ENCODE data around the gene CDK3. TPM values are rescaled to one million over a fixed set of nuclear protein-coding genes. Genes with fewer than 3 reads are reported as not detected.
"Not testable (repeated sequence)": the region's sequence is repeated elsewhere in the genome, so short reads cannot be mapped to it uniquely, and the experiment has no call there.

The CDK3 gene
- total RNA-seq, 5 donors from 2014 or later (not counting 1 experiment from before 2014, with no cell fraction given), result 7.5 to 12.1 (median 9.0) TPM

GRCh38 chr17:76034428-76035350, 34.0 kb downstream of the CDK3 start:
- Mint-ChIP-seq H3K36me3 (peaks cover 12% of the 10 kb centered on the region), H3K4me3 (no peak overlapping the region), H3K9me3 (no peaks in the 10 kb centered on the region), H3K27me3 (no peaks in the 10 kb centered on the region), H3K27ac (no peak overlapping the region), H3K4me1 (peaks cover 9 to 18% (median 11%) of the 10 kb centered on the region in 3 donors)
- no peak overlapping the region for H3K4me3 ChIP-seq (ENCODE audit: control insufficient read depth in 1 of 2, extremely low read depth in 1 of 2, low read length in 1 of 2)
- DNase-seq, result no peak
- ChIA-PET CTCF (interaction anchor here in 1 of 2 donors (1.0 kb wide), 1 partner anchor 203 kb away, joined by 3 read pairs; no protein-coding TSS in a partner anchor), POLR2A (no interaction called here)
- no peaks in the 10 kb centered on the region for H3K27me3 ChIP-seq (replicated peaks in 1 of 2; ENCODE audit: control insufficient read depth in 2 of 2, extremely low read depth in 1 of 2, insufficient read depth in 2 of 2, low read length in 1 of 2)
- H3K36me3 ChIP-seq (ENCODE audit: control insufficient read depth in 2 of 2, extremely low read depth in 1 of 2, insufficient read depth in 1 of 2, low read length in 1 of 2), result peaks cover 0 to 15% of the 10 kb centered on the region in 2 donors
- ATAC-seq (replicated peaks in 1 of 4), result no peak
- no peaks in the 10 kb centered on the region for H3K9me3 ChIP-seq
- 89% methylated on average over 8 of the region's 13 CpGs for WGBS (ENCODE audit: insufficient coverage)
- peaks cover 2 to 18% of the 10 kb centered on the region in 2 experiments for H3K4me1 ChIP-seq (ENCODE audit: control insufficient read depth in 1 of 2, extremely low read depth in 1 of 2, insufficient read depth in 2 of 2, low read length in 2 of 2)
- no peak overlapping the region for H3K27ac ChIP-seq (ENCODE audit: low read length)

GRCh38 chr17:76036497-76037261, 36.0 kb downstream of the CDK3 start:
- H3K27me3 ChIP-seq (replicated peaks in 1 of 2; ENCODE audit: control insufficient read depth in 2 of 2, extremely low read depth in 1 of 2, insufficient read depth in 2 of 2, low read length in 1 of 2), result no peaks in the 10 kb centered on the region
- POLR2A ChIA-PET, result no interaction called here
- peaks cover 0 to 3% of the 10 kb centered on the region in 2 experiments for H3K4me1 ChIP-seq (ENCODE audit: control insufficient read depth in 1 of 2, extremely low read depth in 1 of 2, insufficient read depth in 2 of 2, low read length in 2 of 2)
- Mint-ChIP-seq H3K27ac (peak overlapping the region in 1 of 2 donors; percentile 1), H3K4me1 (peaks cover 2 to 14% (median 5%) of the 10 kb centered on the region in 3 donors), H3K36me3 (peaks cover 26% of the 10 kb centered on the region), H3K27me3 (no peaks in the 10 kb centered on the region), H3K4me3 (no peak overlapping the region), H3K9me3 (no peaks in the 10 kb centered on the region)
- no peak overlapping the region for H3K4me3 ChIP-seq (ENCODE audit: control insufficient read depth in 1 of 2, extremely low read depth in 1 of 2, low read length in 1 of 2)
- 97% methylated on average over 19 of the region's 22 CpGs for WGBS (ENCODE audit: insufficient coverage)
- CTCF ChIA-PET, result no interaction called here
- H3K27ac ChIP-seq (ENCODE audit: low read length), result no peak overlapping the region
- ATAC-seq (replicated peaks in 1 of 4) (peak in 1 of 4 experiments; percentile 28), DNase-seq (no peak)
- no peaks in the 10 kb centered on the region for H3K9me3 ChIP-seq
- peaks cover 10 to 35% of the 10 kb centered on the region in 2 donors for H3K36me3 ChIP-seq (ENCODE audit: control insufficient read depth in 2 of 2, extremely low read depth in 1 of 2, insufficient read depth in 1 of 2, low read length in 1 of 2)

GRCh38 chr17:76038050-76038449, 37.4 kb downstream of the CDK3 start:
- peak overlapping the region; percentile 6 to 69 for H3K27ac Mint-ChIP-seq
- no peak overlapping the region for H3K4me3 Mint-ChIP-seq
- ChIA-PET POLR2A (interaction anchor here in 1 of 2 donors (0.6 kb wide), 1 partner anchor 338 kb away, joined by 4 read pairs; no protein-coding TSS in a partner anchor), CTCF (no interaction called here)
- DNase-seq, result no peak
- peaks cover 2 to 14% (median 5%) of the 10 kb centered on the region in 3 donors for H3K4me1 Mint-ChIP-seq
- H3K27me3 Mint-ChIP-seq, result no peaks in the 10 kb centered on the region
- Histone ChIP-seq H3K9me3 (no peaks in the 10 kb centered on the region), H3K27me3 (replicated peaks in 1 of 2; ENCODE audit: control insufficient read depth in 2 of 2, extremely low read depth in 1 of 2, insufficient read depth in 2 of 2, low read length in 1 of 2) (no peaks in the 10 kb centered on the region), H3K27ac (ENCODE audit: low read length) (no peak overlapping the region), H3K4me3 (ENCODE audit: control insufficient read depth in 1 of 2, extremely low read depth in 1 of 2, low read length in 1 of 2) (no peak overlapping the region), H3K36me3 (ENCODE audit: control insufficient read depth in 2 of 2, extremely low read depth in 1 of 2, insufficient read depth in 1 of 2, low read length in 1 of 2) (peaks cover 16 to 45% of the 10 kb centered on the region in 2 donors), H3K4me1 (ENCODE audit: control insufficient read depth in 1 of 2, extremely low read depth in 1 of 2, insufficient read depth in 2 of 2, low read length in 2 of 2) (no peaks in the 10 kb centered on the region)
- no peaks in the 10 kb centered on the region for H3K9me3 Mint-ChIP-seq
- ATAC-seq (replicated peaks in 1 of 4), result no peak
- H3K36me3 Mint-ChIP-seq, result peaks cover 28% of the 10 kb centered on the region
- 89% methylated on average over 3 of the region's 3 CpGs for WGBS (ENCODE audit: insufficient coverage)

- peaks cover 25 to 56% of the 10 kb centered on the region in 2 donors for H3K36me3 ChIP-seq (ENCODE audit: control insufficient read depth in 2 of 2, extremely low read depth in 1 of 2, insufficient read depth in 1 of 2, low read length in 1 of 2)
- H3K4me1 Mint-ChIP-seq, result peaks cover 2 to 9% (median 5%) of the 10 kb centered on the region in 3 donors
Measured at GRCh38 chr17:76039121-76039520, 38.5 kb downstream of the CDK3 start.

GRCh38 chr17:76040376-76040775, 39.7 kb downstream of the CDK3 start:
- Mint-ChIP-seq H3K4me1 (peaks cover 0 to 2% (median 2%) of the 10 kb centered on the region in 3 donors), H3K36me3 (peaks cover 50% of the 10 kb centered on the region), H3K4me3 (no peak overlapping the region), H3K27me3 (no peaks in the 10 kb centered on the region), H3K27ac (no peak overlapping the region), H3K9me3 (no peaks in the 10 kb centered on the region)
- Histone ChIP-seq H3K4me3 (ENCODE audit: control insufficient read depth in 1 of 2, extremely low read depth in 1 of 2, low read length in 1 of 2) (no peak overlapping the region), H3K9me3 (no peaks in the 10 kb centered on the region), H3K27ac (ENCODE audit: low read length) (no peak overlapping the region), H3K27me3 (replicated peaks in 1 of 2; ENCODE audit: control insufficient read depth in 2 of 2, extremely low read depth in 1 of 2, insufficient read depth in 2 of 2, low read length in 1 of 2) (no peaks in the 10 kb centered on the region), H3K4me1 (ENCODE audit: control insufficient read depth in 1 of 2, extremely low read depth in 1 of 2, insufficient read depth in 2 of 2, low read length in 2 of 2) (no peaks in the 10 kb centered on the region), H3K36me3 (ENCODE audit: control insufficient read depth in 2 of 2, extremely low read depth in 1 of 2, insufficient read depth in 1 of 2, low read length in 1 of 2) (peaks cover 32 to 67% of the 10 kb centered on the region in 2 donors)
- CTCF ChIA-PET, result interaction anchor here in 1 of 2 donors (0.6 kb wide), 1 partner anchor 737 kb away, joined by 4 read pairs; no protein-coding TSS in a partner anchor
- POLR2A ChIA-PET, result no interaction called here
- ATAC-seq (replicated peaks in 1 of 4) (no peak), DNase-seq (no peak)
- 83% methylated on average over 2 of the region's 6 CpGs for WGBS (ENCODE audit: insufficient coverage)

More at GRCh38 chr17:76039121-76039520, 38.5 kb downstream of the CDK3 start:
- ChIA-PET POLR2A (no interaction called here), CTCF (no interaction called here)
- Histone ChIP-seq H3K4me1 (ENCODE audit: control insufficient read depth in 1 of 2, extremely low read depth in 1 of 2, insufficient read depth in 2 of 2, low read length in 2 of 2) (no peaks in the 10 kb centered on the region), H3K4me3 (ENCODE audit: control insufficient read depth in 1 of 2, extremely low read depth in 1 of 2, low read length in 1 of 2) (no peak overlapping the region), H3K27me3 (replicated peaks in 1 of 2; ENCODE audit: control insufficient read depth in 2 of 2, extremely low read depth in 1 of 2, insufficient read depth in 2 of 2, low read length in 1 of 2) (no peaks in the 10 kb centered on the region), H3K27ac (ENCODE audit: low read length) (no peak overlapping the region), H3K9me3 (no peaks in the 10 kb centered on the region)
- Mint-ChIP-seq H3K27me3 (no peaks in the 10 kb centered on the region), H3K9me3 (no peaks in the 10 kb centered on the region), H3K36me3 (peaks cover 39% of the 10 kb centered on the region), H3K27ac (no peak overlapping the region), H3K4me3 (no peak overlapping the region)
- DNase-seq, result no peak
- 94% methylated on average over 6 of the region's 6 CpGs for WGBS (ENCODE audit: insufficient coverage)
- no peak for ATAC-seq (replicated peaks in 1 of 4)

GRCh38 chr17:76042868-76043267, 42.2 kb downstream of the CDK3 start:
- H3K36me3 Mint-ChIP-seq, result peaks cover 62% of the 10 kb centered on the region
- POLR2A ChIA-PET, result interaction anchor here in 1 of 2 donors (0.6 kb wide), 2 partner anchors 22 to 683 kb away, joined by 4 to 5 read pairs; no protein-coding TSS in a partner anchor
- H3K9me3 ChIP-seq; H3K4me1 Mint-ChIP-seq; H3K4me3 Mint-ChIP-seq; H3K9me3 Mint-ChIP-seq; H3K4me1 ChIP-seq (ENCODE audit: control insufficient read depth in 1 of 2, extremely low read depth in 1 of 2, insufficient read depth in 2 of 2, low read length in 2 of 2); H3K27me3 Mint-ChIP-seq; ATAC-seq (replicated peaks in 1 of 4); H3K27me3 ChIP-seq (replicated peaks in 1 of 2; ENCODE audit: control insufficient read depth in 2 of 2, extremely low read depth in 1 of 2, insufficient read depth in 2 of 2, low read length in 1 of 2); H3K27ac ChIP-seq (ENCODE audit: low read length); H3K27ac Mint-ChIP-seq; DNase-seq; H3K4me3 ChIP-seq (ENCODE audit: control insufficient read depth in 1 of 2, extremely low read depth in 1 of 2, low read length in 1 of 2): not testable (repeated sequence)
- H3K36me3 ChIP-seq (ENCODE audit: control insufficient read depth in 2 of 2, extremely low read depth in 1 of 2, insufficient read depth in 1 of 2, low read length in 1 of 2), result peaks cover 37 to 89% of the 10 kb centered on the region in 2 donors
- CTCF ChIA-PET, result interaction anchor here in 1 of 2 donors (0.7 kb wide), 1 partner anchor 61 kb away, joined by 4 read pairs; the partner anchor contains the start of gene EXOC7
- 100% methylated on average over 2 of the region's 3 CpGs for WGBS (ENCODE audit: insufficient coverage)
